ENCODE measurements around the gene RAB33B.

DNA sequence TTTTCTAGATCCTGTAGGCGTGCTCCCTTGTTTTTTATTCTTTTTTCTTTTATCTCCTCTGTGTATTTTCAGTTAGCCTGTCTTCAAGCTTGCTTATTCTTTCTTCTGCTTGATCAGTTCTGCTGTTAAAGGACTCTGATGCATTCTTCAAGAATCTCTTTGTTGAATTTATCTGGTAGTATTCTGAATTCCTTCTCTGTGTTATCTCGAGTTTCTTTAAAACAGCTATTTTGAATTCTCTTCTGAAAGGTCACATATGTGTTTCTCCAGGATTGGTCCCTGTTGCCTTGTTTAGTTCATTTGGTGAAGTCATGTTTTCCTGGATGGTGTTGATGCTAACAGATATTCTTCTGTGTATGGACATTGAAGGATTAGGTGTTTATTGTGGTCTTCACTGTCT, 15.3 kb downstream of the RAB33B start:
- TF ChIP-seq POLR2AphosphoS5 (IDR thresholded peaks at IDR 0.05) (no peak), CTCF (IDR thresholded peaks at IDR 0.05) (no peak), POLR2A (IDR thresholded peaks at IDR 0.05) (no peak)

All from stomach (tissue), 4 donors.